A549 treated with AZD2906 at 1 μM for 4 hours (cell line): ENCODE data around the gene VKORC1. TPM values are rescaled to one million over a fixed set of nuclear protein-coding genes. Genes with fewer than 3 reads are reported as not detected.

Source experiments
- total RNA-seq: library from RNA; stranded (reverse); fragments of 200-300 nt; extraction: Qiagen RNA extraction; gene quantifications from 5 replicates; pipeline ENCODE4 v1.2.3, GENCODE V29; 2022

The VKORC1 gene
- total RNA-seq = 99.8 to 149 TPM (median 147 TPM) in 5 replicates

GRCh38 chr16:31094424-31095120 lies at the start of gene VKORC1:
VKORC1 (minus strand) TSS chr16:31094797; CDS start chr16:31094729, 68 bp downstream.

GRCh38 chr16:31135535-31136286 lies 41.1 kb upstream of the VKORC1 start, which contains the start of gene PRSS8:
PRSS8 (minus strand) TSS chr16:31135727; CDS start chr16:31135498, 229 bp downstream.

DNA sequence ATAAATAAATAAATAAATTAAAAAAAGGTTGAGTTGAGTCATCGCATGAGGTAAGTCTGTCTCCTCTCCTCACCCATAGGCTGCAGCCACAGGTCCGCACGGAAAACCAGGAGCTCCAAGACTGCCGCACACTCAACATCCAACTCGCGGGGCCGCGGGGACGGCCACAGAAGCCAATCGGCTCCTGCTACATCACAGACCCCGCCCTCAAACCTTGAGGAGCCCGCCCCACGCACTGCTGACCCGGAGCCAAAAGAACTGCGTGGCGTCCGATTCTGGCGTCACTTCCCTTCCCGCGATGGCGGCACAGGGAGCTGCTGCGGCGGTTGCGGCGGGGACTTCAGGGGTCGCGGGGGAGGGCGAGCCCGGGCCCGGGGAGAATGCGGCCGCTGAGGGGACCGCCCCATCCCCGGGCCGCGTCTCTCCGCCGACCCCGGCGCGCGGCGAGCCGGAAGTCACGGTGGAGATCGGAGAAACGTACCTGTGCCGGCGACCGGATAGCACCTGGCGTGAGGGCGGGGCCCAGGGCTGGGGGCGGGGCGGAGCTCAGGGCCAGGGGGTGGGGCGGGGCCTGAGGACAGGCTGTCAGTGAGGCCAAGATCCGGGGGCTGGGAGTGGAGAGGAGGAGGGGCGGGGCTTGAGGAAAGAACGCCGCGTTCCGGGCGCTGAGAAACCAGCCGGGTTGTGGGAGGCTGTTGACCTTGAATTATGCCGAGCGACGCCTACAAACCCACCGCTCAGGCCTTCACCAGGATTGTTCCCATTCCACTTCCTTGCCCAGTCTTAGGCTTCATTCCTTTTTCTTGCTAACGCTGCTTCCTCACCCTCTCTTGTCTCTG lies 23.0 kb upstream of the VKORC1 start, which contains the start of gene KAT8:
KAT8 (plus strand) TSS at position 281 of the 839 bp plus-strand sequence; CDS start at position 299, 18 bp downstream.

DNA sequence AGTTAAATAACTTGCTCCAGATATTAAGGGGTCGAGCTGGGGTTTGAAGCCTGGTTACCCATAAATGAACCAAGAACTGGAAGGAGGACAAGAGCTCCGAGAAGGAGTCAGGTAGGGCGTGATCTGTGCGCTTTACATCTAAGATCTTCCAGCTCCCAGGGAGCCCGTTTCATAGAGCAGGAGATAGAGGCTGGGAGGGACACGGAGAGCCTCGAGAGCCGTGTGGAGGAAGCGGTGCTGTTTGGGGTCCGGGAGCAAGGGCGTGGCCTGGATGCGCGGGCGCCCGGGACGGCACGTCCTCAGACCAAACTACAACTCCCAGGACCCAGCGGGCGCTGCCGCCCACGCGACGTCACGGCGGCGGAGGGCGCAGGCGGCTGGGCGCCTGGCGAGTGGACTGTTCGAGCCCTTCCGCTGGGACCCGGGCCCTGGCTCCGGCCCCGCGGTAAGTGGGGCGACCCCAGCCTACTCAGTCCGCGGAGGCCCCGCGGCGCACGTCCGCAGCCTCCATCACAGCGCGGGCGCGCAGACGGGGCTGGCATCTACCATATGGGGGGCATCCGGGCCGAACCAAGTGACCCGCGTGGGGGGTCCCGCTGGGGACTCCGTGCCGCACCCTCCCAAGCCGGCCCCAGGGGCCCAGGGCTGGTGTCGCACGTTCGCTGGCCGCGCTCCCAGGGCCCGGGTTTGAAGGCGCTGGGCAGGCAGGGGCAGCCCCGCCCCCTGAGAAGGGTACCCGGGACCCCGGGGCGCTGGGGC lies 13.6 kb upstream of the VKORC1 start, which contains the start of gene BCKDK:
BCKDK (plus strand) TSS at position 352 of the 759 bp plus-strand sequence. CDS start 838 bp downstream, outside the sequence.

GRCh38 chr16:31088459-31089183 lies 6.0 kb downstream of the VKORC1 start, which contains the start of gene PRSS53:
PRSS53 (minus strand) TSS chr16:31088943; CDS start chr16:31088809, 134 bp downstream.

GRCh38 chr16:31073970-31074813 lies 20.4 kb downstream of the VKORC1 start, which contains the start of the genes ZNF646 and ZNF668:
ZNF646 (plus strand) TSS chr16:31074422; CDS start chr16:31076325, 1,903 bp downstream.
ZNF668 (minus strand) TSS chr16:31074240; CDS start chr16:31064459, 9,781 bp downstream.

Other genes starting within 250 kb of the VKORC1 start
- 26.3 to 45.4 TPM (median 43.8 TPM) in 5 replicates for gene BCL7C, start 200.7 kb downstream of the VKORC1 start, total RNA-seq
- 0.16 to 0.29 TPM (median 0.17 TPM) in 5 replicates for gene CTF1, start 198.2 kb downstream of the VKORC1 start, total RNA-seq
- gene FBXL19, start 171.2 kb downstream of the VKORC1 start, total RNA-seq = 12.0 to 20.0 TPM (median 16.8 TPM) in 5 replicates
- 10.3 to 14.7 TPM (median 12.3 TPM) in 5 replicates for gene ORAI3, start 145.7 kb downstream of the VKORC1 start, total RNA-seq
- 18.3 to 20.3 TPM (median 18.6 TPM) in 5 replicates for gene SETD1A, start 137.0 kb downstream of the VKORC1 start, total RNA-seq
- gene HSD3B7, start 109.6 kb downstream of the VKORC1 start, total RNA-seq = 13.5 to 17.0 TPM (median 14.5 TPM) in 5 replicates
- gene STX1B, start 84.2 kb downstream of the VKORC1 start, total RNA-seq = 1.4 to 1.7 TPM (median 1.6 TPM) in 5 replicates
- 49.2 to 67.7 TPM (median 62.8 TPM) in 5 replicates for gene STX4, start 61.2 kb downstream of the VKORC1 start, total RNA-seq
- 13.2 to 20.9 TPM (median 15.8 TPM) in 5 replicates for gene ZNF668, start 20.6 kb downstream of the VKORC1 start, total RNA-seq
- 9.3 to 10.8 TPM (median 9.9 TPM) in 5 replicates for gene ZNF646, start 20.4 kb downstream of the VKORC1 start, total RNA-seq
- gene PRSS53, start 5.9 kb downstream of the VKORC1 start, total RNA-seq = 1.1 to 2.1 TPM (median 1.4 TPM) in 5 replicates
- gene BCKDK, start 13.6 kb upstream of the VKORC1 start, total RNA-seq = 42.8 to 59.1 TPM (median 54.4 TPM) in 5 replicates
- 44.4 to 51.1 TPM (median 49.2 TPM) in 5 replicates for gene KAT8, start 22.9 kb upstream of the VKORC1 start, total RNA-seq
- 1.2 to 1.8 TPM (median 1.4 TPM) in 5 replicates for gene PRSS8, start 40.9 kb upstream of the VKORC1 start, total RNA-seq
- 0.84 to 2.1 TPM (median 1.3 TPM) in 5 replicates for gene PRSS36, start 55.3 kb upstream of the VKORC1 start, total RNA-seq
- 494 to 572 TPM (median 537 TPM) in 5 replicates for gene FUS, start 85.3 kb upstream of the VKORC1 start, total RNA-seq
- gene PYCARD, start 108.0 kb upstream of the VKORC1 start, total RNA-seq = 26.9 to 41.9 TPM (median 35.6 TPM) in 5 replicates
- 0.01 to 0.06 TPM (median 0.02 TPM) in 5 replicates for gene TRIM72, start 119.3 kb upstream of the VKORC1 start, total RNA-seq
- not detected in 5 replicates for gene PYDC1, start 122.3 kb upstream of the VKORC1 start, total RNA-seq
- gene ITGAM, start 165.2 kb upstream of the VKORC1 start, total RNA-seq = 1.1 to 1.6 TPM (median 1.3 TPM) in 5 replicates